Kidney capillary endothelial cell (primary cell): ENCODE data around the gene PRELID1.
A peak's percentile ranks its signal among the peaks of the same experiment; 100 is the strongest.
"Not testable (repeated sequence)": the region's sequence is repeated elsewhere in the genome, so short reads cannot be mapped to it uniquely, and the experiment has no call there.

Source experiments
- DNase-seq: peaks from one replicate; pipeline ENCODE4 v3.0.0-alpha.2; 2018; ENCODE audit warnings: low spot score

Gene PRELID1, protein sequence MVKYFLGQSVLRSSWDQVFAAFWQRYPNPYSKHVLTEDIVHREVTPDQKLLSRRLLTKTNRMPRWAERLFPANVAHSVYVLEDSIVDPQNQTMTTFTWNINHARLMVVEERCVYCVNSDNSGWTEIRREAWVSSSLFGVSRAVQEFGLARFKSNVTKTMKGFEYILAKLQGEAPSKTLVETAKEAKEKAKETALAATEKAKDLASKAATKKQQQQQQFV

DNA sequence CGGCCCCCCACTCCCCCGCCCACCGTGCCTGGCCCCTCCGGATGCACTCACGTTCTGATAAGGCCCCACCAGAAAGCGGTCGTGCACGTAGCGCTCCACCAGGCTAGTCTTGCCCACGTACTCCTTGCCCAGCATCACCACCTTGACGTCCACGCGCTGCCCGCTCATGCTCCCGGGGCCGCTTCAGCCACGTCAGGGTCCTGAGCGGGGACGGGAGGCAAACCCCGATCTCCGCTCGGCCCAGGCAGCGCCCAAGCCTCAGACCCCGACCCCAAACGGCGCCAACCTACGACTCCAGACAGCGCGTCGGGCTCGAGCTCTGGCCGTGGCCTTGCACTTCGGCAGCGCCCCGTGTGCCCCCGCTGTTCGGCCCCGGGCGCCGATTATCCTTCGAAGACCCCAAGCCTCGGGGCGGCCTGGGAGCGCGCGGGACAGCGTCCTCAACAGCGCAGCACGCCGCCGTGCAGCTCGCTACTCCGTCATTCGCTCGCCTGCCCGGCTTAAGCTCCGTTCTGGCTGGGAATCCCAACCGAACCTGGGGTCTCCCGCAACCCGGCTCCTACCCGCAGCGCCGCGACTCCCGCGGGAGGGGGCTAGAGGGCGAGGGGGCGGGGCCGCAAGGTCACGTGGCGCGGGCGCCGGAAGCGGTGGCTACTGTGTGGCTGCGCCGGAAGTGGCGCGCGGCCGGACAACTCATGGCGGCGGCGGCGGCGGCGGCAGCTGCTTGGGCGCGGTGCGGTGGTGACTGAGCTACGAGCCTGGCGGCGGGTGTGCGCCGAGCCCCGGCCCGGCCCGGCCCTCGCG lies at the start of gene PRELID1, which contains the start of gene RAB24:
PRELID1 (plus strand) TSS at position 679 of the 804 bp plus-strand sequence. CDS start 187 bp downstream, outside the sequence.
RAB24 (minus strand) TSS at position 599 of the 804 bp plus-strand sequence; CDS start at position 168, 431 bp downstream.
- DNase-seq: peak; percentile 83

DNA sequence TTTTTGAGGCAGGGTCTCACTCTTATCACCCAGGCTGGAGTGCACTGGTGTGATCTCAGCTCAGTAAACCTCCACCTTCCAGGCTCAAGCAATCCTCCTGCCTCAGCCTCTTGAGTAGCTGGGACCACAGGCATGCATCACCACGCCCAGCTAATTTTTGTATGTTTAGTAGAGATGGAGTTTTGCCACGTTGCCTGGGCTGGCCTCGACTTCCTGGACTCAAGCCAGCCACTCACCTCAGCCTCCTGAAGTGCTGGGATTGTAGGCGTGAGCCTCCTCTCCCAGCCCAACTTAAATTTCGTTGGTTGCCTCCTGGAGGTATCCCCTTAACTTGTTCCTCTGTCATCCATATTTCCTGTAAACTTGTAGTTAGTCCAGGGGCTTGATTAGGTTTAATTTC lies 47.3 kb upstream of the PRELID1 start:
- no peak for DNase-seq

DNA sequence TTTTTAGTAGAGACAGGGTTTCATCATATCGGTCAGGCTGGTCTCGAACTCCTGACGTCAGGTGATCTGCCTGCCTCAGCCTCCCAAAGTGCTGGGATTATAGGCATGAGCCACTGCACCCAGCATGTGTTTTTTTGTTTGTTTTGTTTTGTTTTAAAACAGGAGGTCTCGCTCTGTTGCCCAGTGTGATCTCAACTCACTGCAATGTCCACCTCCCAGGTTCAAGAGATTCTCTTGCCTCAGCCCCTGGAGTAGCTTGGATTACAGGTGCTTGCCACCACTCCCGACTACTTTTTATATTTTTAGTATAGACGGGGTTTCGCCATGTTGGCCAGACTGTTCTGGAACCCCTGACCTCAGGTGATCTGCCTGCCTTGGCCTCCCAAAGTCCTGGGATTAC lies 44.9 kb upstream of the PRELID1 start:
- not testable (repeated sequence) for DNase-seq

DNA sequence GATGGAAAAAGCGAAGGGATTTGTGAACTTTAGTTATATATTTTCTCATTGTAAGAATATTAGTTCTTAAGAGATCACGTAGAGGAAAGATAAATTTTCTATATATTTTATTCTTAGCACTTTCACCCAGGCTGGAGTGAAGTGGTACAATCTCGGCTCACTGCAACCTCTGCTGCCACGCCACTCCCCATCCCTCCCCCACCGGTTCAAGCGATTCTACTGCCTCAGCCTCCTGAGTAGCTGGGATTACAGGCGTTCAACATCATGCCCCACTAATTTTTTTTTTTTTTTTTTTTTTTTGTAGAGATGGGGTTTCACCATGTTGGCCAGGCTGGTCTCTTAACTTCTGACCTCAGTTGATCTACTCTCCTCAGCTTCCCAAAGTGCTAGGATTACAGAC lies 42.6 kb upstream of the PRELID1 start:
- no peak for DNase-seq

DNA sequence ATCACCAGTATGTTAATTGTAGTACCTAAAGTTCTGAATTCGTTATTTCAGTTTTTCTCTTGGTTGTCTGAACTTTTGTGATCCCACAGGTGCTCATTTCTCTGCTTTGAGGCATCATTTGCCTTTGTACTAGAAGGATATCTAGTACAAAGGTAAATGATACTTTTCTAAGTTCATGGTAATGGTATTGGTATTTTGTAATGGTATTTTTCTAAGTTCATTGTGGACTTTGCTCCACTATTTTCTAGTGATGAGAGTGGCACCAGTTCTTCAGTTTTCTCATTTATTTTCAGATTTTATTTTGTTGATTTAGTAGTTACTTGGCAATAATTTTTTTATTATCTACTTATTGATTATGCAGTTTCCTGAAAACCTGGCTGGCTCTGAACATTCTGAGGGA lies 42.1 kb upstream of the PRELID1 start:
- no peak for DNase-seq

DNA sequence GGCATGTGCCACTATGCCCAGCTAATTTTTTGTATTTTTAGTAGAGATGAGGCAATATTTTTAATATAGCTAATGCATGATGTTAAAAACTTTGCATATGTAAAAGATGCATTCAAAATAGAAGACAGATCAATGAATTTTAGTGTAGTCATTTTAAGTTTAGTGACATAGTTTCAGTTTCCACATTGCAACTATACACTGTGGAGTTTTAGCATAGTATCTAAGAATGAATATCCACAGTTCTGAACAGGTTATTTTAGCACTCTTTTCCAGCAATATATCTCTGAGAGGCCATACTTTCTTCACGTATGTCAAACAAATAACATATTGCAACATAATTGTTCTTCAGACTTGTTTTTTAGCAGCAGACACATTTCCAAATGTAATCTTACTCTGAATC lies 39.4 kb upstream of the PRELID1 start:
- no peak for DNase-seq

DNA sequence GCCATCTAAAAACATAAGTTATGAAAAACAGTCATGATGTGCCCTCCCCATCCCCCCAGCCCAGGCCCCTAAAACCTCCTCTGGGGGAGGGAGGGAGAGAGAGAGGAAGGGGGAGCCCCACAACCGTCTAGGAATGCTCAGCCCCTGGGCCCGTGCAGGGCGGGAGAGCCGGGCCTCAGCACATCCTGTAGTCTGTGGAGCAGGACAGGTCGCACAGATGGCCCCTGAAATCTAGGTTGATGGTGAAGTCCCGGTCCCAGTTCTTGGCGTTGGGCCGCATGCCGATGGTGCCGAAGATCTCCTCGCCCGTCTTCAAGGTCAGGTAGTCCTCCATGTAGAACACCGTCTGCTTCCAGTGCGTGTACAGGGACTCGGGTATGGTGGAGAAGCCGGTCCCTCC lies 38.2 kb upstream of the PRELID1 start:
- DNase-seq: no peak

DNA sequence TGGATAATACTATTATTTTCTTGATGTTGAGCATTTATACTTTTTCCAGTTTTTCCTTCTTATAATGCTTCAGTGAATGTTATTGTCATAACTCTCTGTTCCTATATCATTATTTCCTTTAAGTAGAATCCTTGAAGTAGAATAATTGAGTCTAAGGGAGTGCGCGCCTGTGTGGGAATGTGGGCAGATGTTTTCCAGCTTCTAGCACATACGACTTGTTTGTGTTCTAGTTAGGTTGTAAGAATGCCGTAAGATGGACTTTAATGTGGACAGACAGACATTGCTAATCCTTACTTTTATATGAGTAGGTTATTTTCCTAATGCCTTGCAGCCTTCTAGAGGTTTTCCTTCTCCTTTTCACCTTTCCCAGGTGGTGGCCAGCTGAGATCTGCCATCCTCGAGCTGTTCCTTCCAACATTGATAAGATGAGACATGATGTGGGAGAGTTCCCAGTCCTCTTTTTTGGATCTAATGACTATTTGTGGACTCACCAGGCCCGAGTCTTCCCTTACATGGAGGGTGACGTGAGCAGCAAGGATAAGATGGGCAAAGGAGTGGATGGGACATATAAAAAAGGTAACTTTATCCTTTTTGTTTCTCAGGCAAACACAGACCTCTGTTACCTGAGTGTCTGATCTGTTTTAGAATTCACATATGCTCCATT lies 34.2 kb upstream of the PRELID1 start:
- DNase-seq: no peak

DNA sequence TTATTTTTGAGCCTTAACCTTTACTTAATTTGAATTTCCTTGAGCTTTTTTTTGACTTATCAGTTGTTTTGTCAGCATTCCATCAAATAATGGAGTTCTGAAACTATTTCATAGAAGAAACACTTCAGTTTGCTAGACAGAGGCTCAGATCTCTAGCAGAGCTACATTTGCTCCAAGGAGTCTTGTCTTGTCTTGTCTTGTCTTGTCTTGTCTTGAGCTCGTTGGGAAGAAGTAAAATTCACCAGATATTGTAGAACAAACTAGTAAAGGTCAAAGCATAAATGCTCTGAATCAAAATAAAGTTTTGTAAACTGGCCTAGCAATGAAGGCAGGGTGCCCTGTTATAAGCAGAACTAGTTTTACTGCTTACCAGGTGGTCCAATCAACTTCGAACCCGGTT lies 33.6 kb upstream of the PRELID1 start:
- no peak for DNase-seq

DNA sequence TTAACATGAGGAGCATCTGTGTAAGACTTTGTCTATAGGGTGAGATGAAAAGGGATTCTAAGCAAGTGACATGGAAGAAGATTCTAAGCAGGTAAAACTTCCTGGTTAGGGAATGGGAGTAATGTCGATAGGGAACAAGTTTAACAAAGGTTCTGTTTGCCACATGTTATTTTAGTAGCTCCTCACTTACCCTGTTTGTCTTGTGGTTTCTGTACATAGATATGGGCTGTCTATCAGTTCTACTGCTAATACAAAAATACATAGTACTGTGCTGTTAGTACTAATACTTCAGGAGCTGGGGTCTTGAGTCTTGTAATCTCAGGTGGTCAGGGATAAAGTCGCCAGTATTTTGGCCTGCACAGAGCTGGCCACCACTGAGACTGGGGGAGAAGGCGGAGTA lies 32.9 kb upstream of the PRELID1 start:
- DNase-seq: no peak

DNA sequence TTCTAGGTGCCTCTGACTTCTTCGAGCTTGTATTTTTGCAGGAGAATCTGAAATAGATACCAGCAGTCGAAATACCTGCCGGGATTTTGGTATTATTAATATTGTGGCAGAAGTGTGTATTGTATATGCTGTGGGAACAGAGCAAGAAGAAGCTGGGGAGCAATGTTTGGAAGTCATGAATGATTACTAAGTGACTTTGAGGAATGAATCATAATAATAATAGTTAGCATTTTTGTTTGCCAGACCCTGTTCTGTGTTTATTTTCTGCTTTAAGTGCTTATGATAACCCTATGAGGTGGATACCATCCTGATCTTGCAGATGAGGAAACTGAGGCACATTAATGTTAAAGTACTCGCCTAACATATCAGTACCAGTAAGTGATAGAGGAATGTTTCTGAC lies 32.5 kb upstream of the PRELID1 start:
- no peak for DNase-seq

DNA sequence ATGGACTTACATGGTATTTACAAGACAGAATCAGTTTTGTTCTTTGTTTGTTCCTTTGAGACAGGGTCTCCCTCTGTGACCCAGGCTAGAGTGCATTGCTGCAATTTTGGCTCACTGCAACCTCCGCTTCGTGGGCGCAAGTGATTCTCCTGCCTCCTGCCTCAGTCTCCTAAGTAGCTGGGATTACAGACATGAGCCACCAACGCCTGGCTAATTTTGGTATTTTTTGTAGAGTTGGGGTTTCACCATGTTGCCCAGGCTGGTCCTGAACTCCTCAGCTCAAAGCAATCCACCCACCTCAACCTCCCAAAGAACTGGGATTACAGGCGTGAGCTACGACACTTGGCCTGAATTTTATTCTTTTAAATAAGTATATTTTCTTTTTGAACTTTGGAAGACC lies 27.7 kb upstream of the PRELID1 start:
- DNase-seq: no peak

DNA sequence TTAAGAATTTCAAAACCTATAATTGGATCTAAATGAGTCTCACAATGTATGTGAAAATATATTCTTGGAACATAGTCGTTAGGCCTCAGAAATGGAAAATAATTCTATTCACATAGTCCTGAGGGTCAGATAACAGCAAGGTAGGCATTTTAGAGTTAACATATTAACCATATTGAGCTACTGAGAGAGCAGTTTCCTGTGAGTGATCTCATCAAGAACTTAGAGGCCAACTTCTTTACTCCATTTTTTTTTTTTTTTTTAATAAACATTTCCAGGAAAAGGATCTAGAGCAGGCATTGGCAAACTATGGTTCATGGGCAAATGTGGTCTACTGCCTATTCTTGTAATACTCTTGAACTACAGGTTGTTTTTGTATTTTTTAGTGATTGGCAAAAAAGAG lies 26.7 kb upstream of the PRELID1 start:
- DNase-seq: peak; percentile 24

DNA sequence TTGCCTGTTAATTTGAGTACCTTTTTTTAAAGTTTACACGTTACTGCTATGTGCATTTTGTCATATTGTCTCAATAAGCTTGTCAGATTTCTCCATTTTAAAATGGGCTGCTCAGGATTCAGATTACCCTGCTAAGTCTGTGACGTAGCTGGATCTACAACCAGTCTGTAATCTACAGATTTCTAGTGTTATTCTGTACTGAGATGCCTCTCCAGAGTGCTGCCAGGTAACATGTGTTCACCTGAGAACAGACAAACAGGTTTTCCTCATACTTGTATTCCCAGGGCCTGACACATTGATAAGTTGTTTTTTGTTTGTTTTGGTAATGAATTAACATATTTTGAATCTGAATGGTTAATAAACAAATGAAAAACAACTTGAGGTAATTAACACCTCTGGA lies 15.4 kb upstream of the PRELID1 start:
- DNase-seq: no peak

DNA sequence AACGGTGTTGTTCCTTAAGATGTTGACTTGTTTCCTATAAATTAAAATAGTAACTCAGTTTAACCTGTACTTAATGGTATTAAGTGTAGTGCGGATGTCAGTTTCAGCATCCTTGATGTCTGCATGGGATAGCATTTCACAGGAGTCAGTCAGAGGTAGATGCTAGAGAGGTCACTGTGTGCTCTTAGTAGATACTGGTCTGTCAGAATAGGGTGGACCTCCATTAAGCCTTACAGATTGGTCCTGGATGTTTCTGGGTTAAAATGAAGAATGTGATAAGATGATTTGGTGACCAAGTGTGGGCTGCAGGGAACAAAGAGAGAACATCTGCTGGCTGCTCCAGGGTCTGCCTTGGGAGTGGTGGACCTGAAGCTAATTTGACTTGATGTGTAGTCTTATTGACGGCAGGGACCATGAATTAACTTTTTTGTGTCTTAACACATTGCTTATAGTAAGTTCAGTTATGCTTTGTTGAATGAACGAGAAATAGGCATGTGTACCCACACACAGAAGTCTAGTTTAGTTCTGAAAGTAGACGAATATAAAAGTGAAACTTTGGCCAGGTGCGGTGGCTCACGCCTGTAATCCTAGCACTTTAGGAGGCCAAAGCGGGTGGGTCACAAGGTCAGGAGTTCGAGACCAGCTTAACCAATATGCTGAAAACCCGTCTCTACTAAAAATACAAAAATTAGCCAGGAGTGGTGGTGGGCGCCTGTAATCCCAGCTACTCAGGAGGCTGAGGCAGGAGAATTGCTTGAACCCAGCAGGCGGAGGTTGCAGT lies 12.6 kb upstream of the PRELID1 start:
- DNase-seq: no peak

DNA sequence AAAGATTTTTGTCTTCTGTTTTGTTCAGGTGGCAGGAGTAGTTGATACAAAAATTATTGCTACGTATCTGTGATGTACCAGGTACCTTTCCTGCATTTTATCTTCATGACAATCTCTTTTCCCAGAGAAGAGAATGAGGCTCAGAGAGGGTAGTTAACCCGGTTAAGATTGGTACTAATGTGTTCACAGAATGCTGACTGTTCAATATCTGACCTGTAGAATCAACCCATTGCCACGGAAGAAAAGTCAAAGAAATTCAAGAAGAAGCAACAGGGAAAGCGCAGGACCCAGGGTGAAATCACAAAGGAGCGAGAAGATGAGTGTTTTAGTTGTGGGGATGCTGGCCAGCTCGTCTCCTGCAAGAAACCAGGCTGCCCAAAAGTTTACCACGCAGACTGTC lies 11.9 kb upstream of the PRELID1 start:
- DNase-seq: no peak

DNA sequence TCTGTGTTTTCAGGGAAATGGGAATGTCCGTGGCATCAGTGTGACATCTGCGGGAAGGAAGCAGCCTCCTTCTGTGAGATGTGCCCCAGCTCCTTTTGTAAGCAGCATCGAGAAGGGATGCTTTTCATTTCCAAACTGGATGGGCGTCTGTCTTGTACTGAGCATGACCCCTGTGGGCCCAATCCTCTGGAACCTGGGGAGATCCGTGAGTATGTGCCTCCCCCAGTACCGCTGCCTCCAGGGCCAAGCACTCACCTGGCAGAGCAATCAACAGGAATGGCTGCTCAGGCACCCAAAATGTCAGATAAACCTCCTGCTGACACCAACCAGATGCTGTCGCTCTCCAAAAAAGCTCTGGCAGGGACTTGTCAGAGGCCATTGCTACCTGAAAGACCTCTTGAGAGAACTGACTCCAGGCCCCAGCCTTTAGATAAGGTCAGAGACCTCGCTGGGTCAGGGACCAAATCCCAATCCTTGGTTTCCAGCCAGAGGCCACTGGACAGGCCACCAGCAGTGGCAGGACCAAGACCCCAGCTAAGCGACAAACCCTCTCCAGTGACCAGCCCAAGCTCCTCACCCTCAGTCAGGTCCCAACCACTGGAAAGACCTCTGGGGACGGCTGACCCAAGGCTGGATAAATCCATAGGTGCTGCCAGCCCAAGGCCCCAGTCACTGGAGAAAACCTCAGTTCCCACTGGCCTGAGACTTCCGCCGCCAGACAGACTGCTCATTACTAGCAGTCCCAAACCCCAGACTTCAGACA lies 9.6 kb upstream of the PRELID1 start:
- no peak for DNase-seq

DNA sequence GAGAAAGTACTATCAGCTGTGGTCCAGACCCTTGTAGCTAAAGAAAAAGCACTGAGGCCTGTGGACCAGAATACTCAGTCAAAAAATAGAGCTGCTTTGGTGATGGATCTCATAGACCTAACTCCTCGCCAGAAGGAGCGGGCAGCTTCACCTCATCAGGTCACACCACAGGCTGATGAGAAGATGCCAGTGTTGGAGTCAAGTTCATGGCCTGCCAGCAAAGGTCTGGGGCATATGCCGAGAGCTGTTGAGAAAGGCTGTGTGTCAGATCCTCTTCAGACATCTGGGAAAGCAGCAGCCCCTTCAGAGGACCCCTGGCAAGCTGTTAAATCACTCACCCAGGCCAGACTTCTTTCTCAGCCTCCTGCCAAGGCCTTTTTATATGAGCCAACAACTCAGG lies 9.0 kb upstream of the PRELID1 start:
- no peak for DNase-seq

DNA sequence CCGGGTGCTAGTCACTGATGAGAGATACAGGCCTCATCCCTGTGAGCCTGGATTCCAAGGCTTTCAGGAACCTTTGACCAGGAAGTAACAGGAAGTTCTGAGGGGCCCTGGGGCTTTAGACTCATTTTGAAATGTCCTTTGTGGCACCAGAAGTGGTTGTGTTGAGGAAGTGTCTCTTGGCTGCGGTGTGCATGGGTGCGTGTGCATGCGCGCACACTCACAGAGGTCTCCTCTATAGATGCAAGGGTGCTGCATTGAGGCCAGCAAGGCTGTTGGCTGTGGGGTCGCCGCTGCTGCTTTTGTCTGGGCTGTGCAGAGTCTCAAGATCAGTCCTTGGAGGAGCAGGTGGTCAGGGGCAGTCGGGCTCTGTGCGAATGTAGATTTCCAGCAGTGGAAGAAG lies 7.7 kb upstream of the PRELID1 start:
- DNase-seq: no peak

DNA sequence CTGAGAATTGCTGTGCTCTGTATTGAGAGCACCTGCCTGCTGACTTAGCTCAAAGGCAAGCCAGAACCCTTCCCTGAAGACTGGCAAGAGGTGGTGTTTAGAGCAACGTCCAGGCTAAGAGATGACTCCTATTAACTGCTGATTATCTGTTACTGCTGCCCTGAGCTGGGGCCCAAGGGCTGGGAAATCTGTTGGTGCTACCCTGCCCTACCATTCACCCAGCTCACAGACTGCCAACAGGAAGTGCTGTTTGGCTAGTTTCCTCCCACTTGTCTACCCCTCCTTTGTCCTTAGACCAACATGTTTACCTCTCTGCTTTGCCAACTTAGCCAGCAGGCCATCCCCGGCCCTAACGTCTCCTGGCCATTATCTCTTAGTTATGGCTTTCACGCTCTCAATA lies 7.0 kb upstream of the PRELID1 start:
- DNase-seq: no peak

DNA sequence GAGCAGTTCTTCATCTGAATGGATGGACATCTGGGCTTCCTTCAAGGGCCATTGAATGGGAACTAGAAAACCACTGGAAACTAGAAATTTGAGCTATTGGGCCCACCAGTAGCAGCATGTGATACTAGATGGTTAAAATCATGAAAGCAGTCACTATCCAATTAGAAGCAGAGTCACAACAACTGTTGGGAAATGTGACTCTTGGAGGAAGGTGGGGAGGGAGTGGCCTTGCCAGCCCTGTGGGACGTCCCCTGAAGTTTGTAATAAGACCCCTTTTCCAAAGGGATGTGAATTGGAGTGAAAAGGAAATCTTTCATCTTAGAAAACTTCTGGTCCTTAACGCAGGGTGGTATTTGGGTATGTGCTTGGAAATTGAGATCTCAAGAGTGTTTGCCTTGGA lies 5.7 kb upstream of the PRELID1 start:
- DNase-seq: no peak

DNA sequence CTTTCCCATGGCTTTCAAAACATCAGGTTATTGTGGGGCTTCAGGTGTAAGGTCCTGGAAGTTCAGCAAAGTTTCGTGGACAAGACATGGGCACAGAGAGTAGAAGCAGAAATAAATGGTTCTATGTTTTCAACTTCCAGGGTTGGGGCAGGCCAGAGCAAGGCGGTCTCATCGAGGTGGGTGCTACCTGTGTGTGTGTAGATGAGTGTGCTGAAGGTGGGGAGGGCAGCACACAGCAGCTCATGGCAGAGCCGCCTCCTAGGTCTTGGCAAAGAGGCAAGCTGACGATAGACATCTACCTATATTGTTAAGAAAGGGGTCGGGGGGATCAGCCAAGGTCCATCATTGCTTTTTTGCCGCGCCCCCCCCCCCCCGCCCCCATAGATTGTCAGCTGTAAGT lies 3.9 kb upstream of the PRELID1 start:
- no peak for DNase-seq
